AG10803 (cell line): ENCODE results near the gene DENND2D.

Experiments used
- DNase-seq: peaks from one replicate; pipeline ENCODE4 v3.0.0; 2010; ENCODE audit warnings: low read depth
- H3K4me3 ChIP-seq: 2 replicates; pipeline ENCODE4 v1.5.1; 2011; ENCODE audit warnings: mild to moderate bottlenecking, low read length, control low read depth
- CTCF ChIP-seq: conservative IDR thresholded peaks from 2 replicates; pipeline ENCODE4 v1.5.1; 2011; ENCODE audit warnings: mild to moderate bottlenecking, low read length, control low read depth, inconsistent platforms

Gene DENND2D

GRCh38 chr1:111172463-111172862, 28.0 kb downstream of the DENND2D start:
- no peak overlapping the region for H3K4me3 ChIP-seq
- TF ChIP-seq CTCF = no peak
- no peak for DNase-seq

- no peak overlapping the region for H3K4me3 ChIP-seq
- no peak for DNase-seq
- no peak for TF ChIP-seq CTCF
These were observed 36.3 kb downstream of the DENND2D start for GRCh38 chr1:111164151-111164550.

GRCh38 chr1:111163363-111163762, 37.1 kb downstream of the DENND2D start:
- no peak for TF ChIP-seq CTCF
- no peak overlapping the region for H3K4me3 ChIP-seq
- DNase-seq = no peak

GRCh38 chr1:111162488-111162880, 38.0 kb downstream of the DENND2D start:
- no peak overlapping the region for H3K4me3 ChIP-seq
- no peak for DNase-seq
- no peak for TF ChIP-seq CTCF

GRCh38 chr1:111161843-111162487, 38.5 kb downstream of the DENND2D start:
- DNase-seq = no peak
- no peak for TF ChIP-seq CTCF

GRCh38 chr1:111157431-111157830, 43.0 kb downstream of the DENND2D start:
- no peak for TF ChIP-seq CTCF
- no peak overlapping the region for H3K4me3 ChIP-seq
- DNase-seq = no peak

More at GRCh38 chr1:111161843-111162487, 38.5 kb downstream of the DENND2D start:
- H3K4me3 ChIP-seq = no peak overlapping the region
